ENCODE measurements around the gene TGIF2.

DNA sequence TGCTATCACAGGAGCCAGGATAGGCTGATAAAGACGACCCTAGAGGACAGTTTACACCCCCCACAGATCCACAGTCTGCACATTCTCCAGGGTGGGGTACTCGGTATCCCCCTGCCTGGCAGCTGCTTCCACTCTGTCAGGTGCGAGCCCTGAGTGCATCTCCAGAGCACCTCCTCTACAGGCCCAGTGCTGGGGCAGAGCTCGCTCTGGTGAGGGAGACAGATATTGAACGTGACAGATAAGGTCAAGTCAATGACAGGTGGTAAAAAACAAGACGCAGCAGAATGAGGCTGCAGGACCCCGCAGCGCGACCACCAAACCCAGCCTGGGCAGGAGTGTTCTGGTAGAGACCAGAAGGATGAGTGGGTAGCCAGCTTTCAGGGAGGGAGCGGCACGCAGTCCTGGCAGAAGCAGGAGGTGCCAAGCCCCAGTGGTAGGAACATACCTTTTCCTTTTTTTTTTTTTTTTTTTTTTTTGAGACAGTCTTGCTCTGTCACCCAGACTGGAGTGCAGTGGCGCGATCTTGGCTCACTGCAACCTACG is 44.5 kb upstream of the TGIF2 start:
- TF ChIP-seq CTCF (IDR thresholded peaks at IDR 0.05; ENCODE audit: low read depth, low read length, poor library complexity, severe bottlenecking) (no peak), EZH2phosphoT487 (IDR thresholded peaks at IDR 0.05; ENCODE audit: borderline replicate concordance, low read length) (no peak)
